Measurements from ENCODE around the gene TWIST1.
A peak's percentile ranks its signal among the peaks of the same experiment; 100 is the strongest.

The TWIST1 gene

GRCh38 chr7:19117091-19117869, at the start of gene TWIST1:
TSS of gene TWIST1 (minus strand) at chr7:19117636. CDS start at chr7:19117321, 315 bp downstream.
- DNase-seq = peak; percentile 23

- DNase-seq = no peak
These were observed 44.2 kb upstream of the TWIST1 start for GRCh38 chr7:19161671-19162070.

GRCh38 chr7:19146699-19147098, 29.3 kb upstream of the TWIST1 start:
- DNase-seq = no peak

- peak; percentile 53 for DNase-seq
These were observed 28.1 kb upstream of the TWIST1 start for GRCh38 chr7:19145434-19146115.

DNA sequence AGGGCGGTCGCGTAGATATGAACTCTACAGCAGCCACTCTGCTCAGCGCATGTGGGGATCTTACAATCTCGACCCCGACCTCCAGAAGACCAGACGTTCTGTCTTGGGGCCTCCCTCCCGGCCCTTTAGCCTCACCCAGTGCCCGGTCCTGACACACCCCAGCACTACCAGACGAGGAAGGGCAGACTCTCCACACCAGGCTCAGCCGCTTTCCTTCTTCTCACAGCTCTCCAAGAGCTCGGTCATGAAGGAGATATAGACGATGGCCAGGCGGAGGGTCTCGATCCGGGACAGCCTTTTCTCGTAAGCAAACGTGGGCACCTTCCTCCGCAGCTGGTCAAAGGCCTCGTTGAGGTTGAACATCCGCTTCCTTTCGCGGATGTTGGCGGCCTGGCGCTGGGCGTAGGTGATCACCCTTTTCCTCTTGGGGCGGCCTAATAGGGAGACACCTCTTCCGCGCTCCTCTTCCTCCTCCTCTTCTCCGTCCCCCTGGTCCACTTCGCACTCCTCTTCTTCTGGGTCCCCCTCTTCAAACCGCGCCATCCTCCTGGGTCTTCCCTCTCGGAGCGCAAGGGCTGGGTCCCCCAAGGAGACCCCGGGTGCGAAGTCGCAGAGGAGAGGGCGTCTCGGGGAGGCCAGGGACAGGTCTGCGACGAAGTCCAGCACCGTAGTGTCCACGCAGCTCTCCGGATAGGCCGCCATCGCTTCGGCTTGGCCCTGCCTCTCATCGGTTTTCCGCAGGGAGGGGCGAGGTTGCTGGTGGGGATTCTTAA, 27.4 kb upstream of the TWIST1 start, which contains the start of gene FERD3L:
TSS of gene FERD3L (minus strand) at position 761 of the 773 bp plus-strand sequence. CDS start at position 702, 59 bp downstream.
- no peak for DNase-seq

GRCh38 chr7:19143881-19144574, 26.6 kb upstream of the TWIST1 start:
- no peak for DNase-seq

DNA sequence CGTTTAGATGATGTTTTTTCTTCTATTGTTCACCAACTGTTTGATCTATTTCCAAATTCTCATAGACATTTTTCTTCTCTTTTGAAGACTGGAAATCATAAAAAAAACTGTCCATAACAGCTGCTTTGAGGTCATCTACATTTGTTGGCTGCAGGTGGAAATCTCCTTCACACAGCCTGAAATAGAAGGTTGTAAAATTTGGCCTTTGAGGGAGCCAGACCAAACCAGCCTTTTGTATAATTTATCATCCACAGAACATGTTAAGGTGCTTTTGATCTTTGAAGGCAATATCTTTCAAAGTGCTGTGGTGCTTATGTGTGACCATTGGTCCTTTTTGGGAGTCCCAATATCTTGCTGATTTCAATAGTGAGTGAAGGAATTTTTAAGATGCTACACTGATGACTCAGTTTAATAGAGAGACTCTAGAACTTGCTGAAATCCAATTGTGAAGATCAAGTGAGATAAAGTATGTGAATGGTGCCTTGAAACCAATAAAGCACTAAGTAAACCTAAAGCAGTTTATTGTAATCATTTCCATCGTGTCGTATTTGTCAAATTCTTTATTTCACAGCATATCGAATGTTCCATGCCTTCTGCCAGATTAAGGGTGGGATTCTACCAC, 22.4 kb upstream of the TWIST1 start:
- no peak for DNase-seq

DNA sequence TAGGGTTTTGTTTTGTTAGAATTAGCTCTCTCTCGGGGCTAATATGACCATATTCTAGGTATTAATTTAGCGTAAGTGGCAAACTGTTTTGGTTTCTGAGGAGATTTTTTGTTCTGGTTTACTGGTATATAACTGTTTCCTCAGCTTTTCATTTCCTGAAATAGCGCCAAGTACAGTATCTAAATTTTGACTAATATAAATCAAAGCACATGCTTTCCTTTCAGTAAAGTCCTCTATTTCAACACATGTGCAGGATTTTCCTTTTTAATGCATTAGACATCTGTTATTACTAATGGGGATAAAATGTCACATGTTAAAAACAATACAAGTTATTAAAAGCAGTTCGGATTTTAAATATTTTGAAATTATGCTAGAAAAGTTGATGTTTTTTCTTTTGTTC, 16.4 kb upstream of the TWIST1 start:
- DNase-seq = no peak

- no peak for DNase-seq
These were observed 16.0 kb upstream of the TWIST1 start for GRCh38 chr7:19133390-19133789.

GRCh38 chr7:19128856-19129255, 11.4 kb upstream of the TWIST1 start:
- DNase-seq = no peak

GRCh38 chr7:19121977-19122588, 4.6 kb upstream of the TWIST1 start:
- DNase-seq = peak; percentile 22

DNA sequence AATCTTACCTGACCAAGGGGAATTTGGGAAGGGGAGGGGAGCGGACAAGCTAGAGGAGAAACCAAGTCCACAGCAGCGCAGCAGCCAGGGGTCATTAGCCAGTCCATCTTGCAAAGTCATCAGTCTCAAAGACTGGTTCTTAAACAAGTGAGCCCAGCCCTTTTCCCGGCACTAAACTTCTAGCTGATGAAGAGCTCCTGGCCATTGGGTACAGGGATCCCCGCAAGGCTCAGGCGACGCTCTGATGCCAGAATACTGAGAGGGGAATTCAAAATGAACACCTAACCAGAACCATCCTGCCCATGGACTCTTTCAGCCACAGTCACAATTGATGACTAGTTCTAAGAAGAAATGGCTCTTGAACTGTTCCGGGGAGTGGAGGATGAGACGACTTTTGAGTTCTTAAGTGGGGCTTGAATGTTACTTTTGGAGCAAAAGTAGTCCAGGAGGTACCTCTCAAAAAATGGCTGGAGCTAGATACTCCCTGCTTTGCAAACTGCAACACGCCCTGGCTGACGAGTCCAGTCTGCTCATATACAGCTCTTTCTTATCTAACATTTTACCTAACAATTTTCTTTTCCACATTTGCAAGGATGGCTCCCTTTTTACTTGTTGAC, 2.5 kb upstream of the TWIST1 start:
- DNase-seq = no peak

GRCh38 chr7:19119372-19119771, 1.9 kb upstream of the TWIST1 start:
- DNase-seq = no peak

GRCh38 chr7:19118636-19119371, 1.4 kb upstream of the TWIST1 start:
- DNase-seq = no peak

- DNase-seq = peak; percentile 19
These were observed 603 bp upstream of the TWIST1 start for GRCh38 chr7:19117870-19118608.

- peak; percentile 48 for DNase-seq
These were observed 1.0 kb downstream of the TWIST1 start for GRCh38 chr7:19116121-19117090.

- no peak for DNase-seq
These were observed 2.9 kb downstream of the TWIST1 start for GRCh38 chr7:19114551-19114855.

GRCh38 chr7:19113855-19114550, 3.4 kb downstream of the TWIST1 start:
- no peak for DNase-seq
